GM23248 (cell line): ENCODE results near the gene TAGLN2.

ENCODE experiments used
- EZH2 ChIP-seq: fragments of 200-600 bp; sonication (generic); IDR thresholded peaks from 2 replicates; pipeline ENCODE4 v1.6.1; 2018; ENCODE audit warnings: antibody characterized with exemption, mild to moderate bottlenecking; ENCODE audit not compliant: insufficient read depth, poor library complexity, severe bottlenecking
- EZH2phosphoT487 ChIP-seq: fragments of 200-600 bp; sonication (generic); IDR thresholded peaks from 2 replicates; pipeline ENCODE4 v1.6.1; 2018; ENCODE audit warnings: antibody characterized with exemption, moderate library complexity, mild to moderate bottlenecking, low read depth; ENCODE audit not compliant: insufficient read depth

DNA sequence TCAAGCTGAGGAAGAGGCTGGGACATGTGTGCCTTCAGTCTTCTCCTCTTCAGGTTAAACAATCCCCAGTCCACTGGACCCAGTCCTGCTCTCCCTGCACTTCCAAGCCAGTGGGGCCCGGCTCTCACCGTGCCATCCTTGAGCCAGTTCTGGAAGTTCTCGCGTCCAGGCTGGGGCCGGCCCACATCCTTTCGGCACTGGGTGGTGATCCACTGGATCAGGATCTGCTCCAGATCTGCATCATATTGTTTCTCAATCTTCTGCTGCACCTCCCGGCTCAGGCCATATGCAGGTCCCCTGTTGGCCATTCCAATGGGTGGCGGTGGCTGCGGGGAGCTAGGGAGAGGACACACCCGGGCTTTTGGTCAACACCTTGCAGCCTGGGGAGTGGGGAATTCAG, 5.1 kb downstream of the TAGLN2 start:
- TF ChIP-seq EZH2phosphoT487 (no peak), EZH2 (no peak)
